ENCODE data around the gene GNB1L.

GNB1L gene

DNA sequence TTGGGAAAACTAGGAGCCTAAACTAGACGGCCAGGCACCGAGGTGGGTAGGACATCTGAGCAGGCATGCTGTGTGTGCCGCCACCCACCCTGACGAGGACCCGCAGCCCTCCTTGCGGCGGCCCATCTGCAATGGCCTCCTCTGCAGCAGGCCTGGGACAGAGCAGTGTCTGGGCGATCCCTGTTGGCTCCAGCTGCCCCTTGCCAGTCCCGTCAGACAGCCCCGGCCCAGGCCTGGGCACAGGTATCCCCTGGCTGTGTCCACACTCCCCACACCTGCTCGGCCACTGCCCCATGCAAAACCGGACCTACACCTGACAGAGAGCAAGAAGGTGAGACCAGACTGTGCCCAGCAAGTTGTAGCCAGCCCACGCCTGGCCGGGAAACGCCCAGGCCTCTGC, 38.7 kb upstream of the GNB1L start:
- H2BK5ac ChIP-seq (ENCODE audit: low read depth, low read length, poor library complexity), result peak overlapping the region; percentile 71
- H3K79me1 ChIP-seq (ENCODE audit: low read length), result peaks cover 46% of the 10 kb centered on the region
- no CpG with 5 or more reads among the region's 15 CpGs for WGBS (ENCODE audit: extremely low coverage, insufficient coverage, insufficient read length)
- H3K27me3 ChIP-seq (ENCODE audit: insufficient read depth, low read length), result no peaks in the 10 kb centered on the region
- H3K9me3 ChIP-seq (ENCODE audit: insufficient read depth, low read depth, low read length), result no peaks in the 10 kb centered on the region
- H2AFZ ChIP-seq (ENCODE audit: insufficient read depth, low read length, poor library complexity), result peak overlapping the region; percentile 38
- H3K4ac ChIP-seq (ENCODE audit: low read depth, low read length), result peak overlapping the region; percentile 16
- peaks cover 17% of the 10 kb centered on the region for H3K79me2 ChIP-seq (ENCODE audit: control insufficient read depth, insufficient read depth, low read length, poor library complexity)
- peak overlapping the region; percentile 63 for H2AK5ac ChIP-seq (ENCODE audit: low read length)
- no peaks in the 10 kb centered on the region for H3K36me3 ChIP-seq (ENCODE audit: control insufficient read depth in 1 of 2, insufficient read depth in 2 of 2, low read length in 2 of 2)
- H3K27ac ChIP-seq (ENCODE audit: low read depth, low read length), result no peak overlapping the region
- H4K12ac ChIP-seq (ENCODE audit: low read depth, low read length), result no peak overlapping the region
- H3K9ac ChIP-seq (ENCODE audit: low read length), result no peak overlapping the region
- peak overlapping the region; percentile 61 for H4K8ac ChIP-seq (ENCODE audit: low read depth, low read length)
- peak overlapping the region; percentile 72 for H3K14ac ChIP-seq (ENCODE audit: low read length)
- peak overlapping the region; percentile 95 for H2BK12ac ChIP-seq (ENCODE audit: low read length)
- DNase-seq, result no peak
- H4K91ac ChIP-seq (ENCODE audit: low read depth, low read length), result peak overlapping the region; percentile 90
- H3K4me2 ChIP-seq (ENCODE audit: low read length), result no peak overlapping the region
- H3K18ac ChIP-seq (ENCODE audit: low read length), result peak overlapping the region; percentile 81
- peaks cover 28 to 37% of the 10 kb centered on the region in 2 experiments for H3K4me1 ChIP-seq (ENCODE audit: control insufficient read depth in 1 of 2, insufficient read depth in 2 of 2, low read length in 2 of 2)
- H3K4me3 ChIP-seq (ENCODE audit: low read depth, low read length), result no peak overlapping the region
- H2BK120ac ChIP-seq (ENCODE audit: insufficient read depth, low read length, poor library complexity), result peak overlapping the region; percentile 93
- no peak overlapping the region for H3K23ac ChIP-seq (ENCODE audit: low read length)

DNA sequence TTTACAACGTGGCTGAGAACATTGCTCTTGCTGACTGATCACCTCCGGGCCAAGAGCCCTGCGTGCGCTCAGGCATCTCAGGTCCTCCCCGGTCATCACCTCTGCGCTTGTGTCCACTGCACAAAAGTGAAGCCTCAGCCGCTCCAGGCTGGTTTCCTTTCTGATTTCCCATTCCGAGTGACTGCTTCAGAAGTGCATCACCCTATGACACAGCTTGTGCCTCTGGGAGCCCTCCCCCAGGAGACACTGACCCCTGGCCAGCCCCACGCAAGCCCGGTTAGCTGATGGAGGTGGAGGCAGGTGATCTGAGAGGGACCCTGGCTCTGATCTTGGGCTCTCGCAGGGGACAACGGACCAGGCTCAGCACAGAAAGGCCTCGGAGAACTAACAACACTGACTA, 38.3 kb upstream of the GNB1L start:
- no peak overlapping the region for H3K4me3 ChIP-seq (ENCODE audit: low read depth, low read length)
- no peak overlapping the region for H3K4me2 ChIP-seq (ENCODE audit: low read length)
- peak overlapping the region; percentile 61 for H4K8ac ChIP-seq (ENCODE audit: low read depth, low read length)
- peak overlapping the region; percentile 95 for H2BK12ac ChIP-seq (ENCODE audit: low read length)
- peaks cover 17% of the 10 kb centered on the region for H3K79me2 ChIP-seq (ENCODE audit: control insufficient read depth, insufficient read depth, low read length, poor library complexity)
- peak; percentile 40 to 48 for DNase-seq
- H3K79me1 ChIP-seq (ENCODE audit: low read length), result peaks cover 48% of the 10 kb centered on the region
- WGBS (ENCODE audit: extremely low coverage, insufficient coverage, insufficient read length), result no CpG with 5 or more reads among the region's 13 CpGs
- H4K91ac ChIP-seq (ENCODE audit: low read depth, low read length), result peak overlapping the region; percentile 90
- H3K14ac ChIP-seq (ENCODE audit: low read length), result peak overlapping the region; percentile 72
- peaks cover 28 to 37% of the 10 kb centered on the region in 2 experiments for H3K4me1 ChIP-seq (ENCODE audit: control insufficient read depth in 1 of 2, insufficient read depth in 2 of 2, low read length in 2 of 2)
- peak overlapping the region; percentile 71 for H2BK5ac ChIP-seq (ENCODE audit: low read depth, low read length, poor library complexity)
- H3K27me3 ChIP-seq (ENCODE audit: insufficient read depth, low read length), result no peaks in the 10 kb centered on the region
- H3K36me3 ChIP-seq (ENCODE audit: control insufficient read depth in 1 of 2, insufficient read depth in 2 of 2, low read length in 2 of 2), result no peaks in the 10 kb centered on the region
- peak overlapping the region; percentile 93 for H2BK120ac ChIP-seq (ENCODE audit: insufficient read depth, low read length, poor library complexity)
- no peak overlapping the region for H3K23ac ChIP-seq (ENCODE audit: low read length)
- H2AK5ac ChIP-seq (ENCODE audit: low read length), result peak overlapping the region; percentile 63
- no peak overlapping the region for H3K9ac ChIP-seq (ENCODE audit: low read length)
- no peaks in the 10 kb centered on the region for H3K9me3 ChIP-seq (ENCODE audit: insufficient read depth, low read depth, low read length)
- H3K4ac ChIP-seq (ENCODE audit: low read depth, low read length), result peak overlapping the region; percentile 16
- peak overlapping the region; percentile 81 for H3K18ac ChIP-seq (ENCODE audit: low read length)
- peak overlapping the region; percentile 38 for H2AFZ ChIP-seq (ENCODE audit: insufficient read depth, low read length, poor library complexity)
- H3K27ac ChIP-seq (ENCODE audit: low read depth, low read length), result peak overlapping the region; percentile 85
- no peak overlapping the region for H4K12ac ChIP-seq (ENCODE audit: low read depth, low read length)

DNA sequence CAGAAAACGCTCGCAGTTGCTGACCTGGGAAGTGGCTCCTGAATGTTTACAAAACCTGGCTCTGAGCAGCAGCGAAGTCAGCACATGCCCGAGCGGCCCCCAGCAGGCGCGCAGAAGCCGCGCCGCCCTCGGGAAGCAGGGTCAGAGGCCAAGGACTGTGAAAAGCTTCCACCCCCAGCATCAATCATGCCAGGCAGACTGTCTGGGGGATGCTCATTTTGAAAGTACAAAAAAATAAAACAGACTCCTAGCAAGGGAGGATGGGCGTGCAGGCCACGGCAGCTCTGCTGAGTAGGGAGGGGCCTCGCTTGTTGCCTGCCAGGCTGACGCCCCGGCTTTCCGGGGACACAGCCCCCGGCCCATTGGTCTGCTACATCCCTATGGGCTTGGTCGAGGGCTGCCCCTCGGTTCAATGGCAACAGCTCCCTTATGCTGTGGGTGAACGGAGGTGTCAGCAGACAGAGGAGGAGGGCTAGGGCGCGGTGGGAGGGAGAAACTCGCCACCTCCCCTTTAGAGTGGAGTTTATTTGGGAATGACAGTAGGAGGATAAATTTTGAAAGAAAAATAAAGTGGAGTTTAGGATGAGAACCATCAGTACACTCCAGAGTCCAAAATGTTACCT, 37.7 kb upstream of the GNB1L start:
- no peak overlapping the region for H4K12ac ChIP-seq (ENCODE audit: low read depth, low read length)
- H3K23ac ChIP-seq (ENCODE audit: low read length), result no peak overlapping the region
- H3K27me3 ChIP-seq (ENCODE audit: insufficient read depth, low read length), result no peaks in the 10 kb centered on the region
- no peak for DNase-seq
- peak overlapping the region; percentile 97 for H3K27ac ChIP-seq (ENCODE audit: low read depth, low read length)
- H3K4me2 ChIP-seq (ENCODE audit: low read length), result peak overlapping the region; percentile 52
- peak overlapping the region; percentile 95 for H2BK12ac ChIP-seq (ENCODE audit: low read length)
- H3K9me3 ChIP-seq (ENCODE audit: insufficient read depth, low read depth, low read length), result no peaks in the 10 kb centered on the region
- peaks cover 46% of the 10 kb centered on the region for H3K79me1 ChIP-seq (ENCODE audit: low read length)
- peak overlapping the region; percentile 87 for H2AK5ac ChIP-seq (ENCODE audit: low read length)
- peaks cover 17% of the 10 kb centered on the region for H3K79me2 ChIP-seq (ENCODE audit: control insufficient read depth, insufficient read depth, low read length, poor library complexity)
- peak overlapping the region; percentile 98 for H4K91ac ChIP-seq (ENCODE audit: low read depth, low read length)
- peaks cover 28 to 42% of the 10 kb centered on the region in 2 experiments for H3K4me1 ChIP-seq (ENCODE audit: control insufficient read depth in 1 of 2, insufficient read depth in 2 of 2, low read length in 2 of 2)
- H2BK120ac ChIP-seq (ENCODE audit: insufficient read depth, low read length, poor library complexity), result peak overlapping the region; percentile 95
- no peak overlapping the region for H3K9ac ChIP-seq (ENCODE audit: low read length)
- H3K36me3 ChIP-seq (ENCODE audit: control insufficient read depth in 1 of 2, insufficient read depth in 2 of 2, low read length in 2 of 2), result no peaks in the 10 kb centered on the region
- H2BK5ac ChIP-seq (ENCODE audit: low read depth, low read length, poor library complexity), result peak overlapping the region; percentile 94
- peak overlapping the region; percentile 75 for H3K4ac ChIP-seq (ENCODE audit: low read depth, low read length)
- H2AFZ ChIP-seq (ENCODE audit: insufficient read depth, low read length, poor library complexity), result no peak overlapping the region
- peak overlapping the region; percentile 80 for H3K14ac ChIP-seq (ENCODE audit: low read length)
- H3K18ac ChIP-seq (ENCODE audit: low read length), result peak overlapping the region; percentile 89
- peak overlapping the region; percentile 87 for H4K8ac ChIP-seq (ENCODE audit: low read depth, low read length)
- WGBS (ENCODE audit: extremely low coverage, insufficient coverage, insufficient read length), result no CpG with 5 or more reads among the region's 24 CpGs
- no peak overlapping the region for H3K4me3 ChIP-seq (ENCODE audit: low read depth, low read length)

DNA sequence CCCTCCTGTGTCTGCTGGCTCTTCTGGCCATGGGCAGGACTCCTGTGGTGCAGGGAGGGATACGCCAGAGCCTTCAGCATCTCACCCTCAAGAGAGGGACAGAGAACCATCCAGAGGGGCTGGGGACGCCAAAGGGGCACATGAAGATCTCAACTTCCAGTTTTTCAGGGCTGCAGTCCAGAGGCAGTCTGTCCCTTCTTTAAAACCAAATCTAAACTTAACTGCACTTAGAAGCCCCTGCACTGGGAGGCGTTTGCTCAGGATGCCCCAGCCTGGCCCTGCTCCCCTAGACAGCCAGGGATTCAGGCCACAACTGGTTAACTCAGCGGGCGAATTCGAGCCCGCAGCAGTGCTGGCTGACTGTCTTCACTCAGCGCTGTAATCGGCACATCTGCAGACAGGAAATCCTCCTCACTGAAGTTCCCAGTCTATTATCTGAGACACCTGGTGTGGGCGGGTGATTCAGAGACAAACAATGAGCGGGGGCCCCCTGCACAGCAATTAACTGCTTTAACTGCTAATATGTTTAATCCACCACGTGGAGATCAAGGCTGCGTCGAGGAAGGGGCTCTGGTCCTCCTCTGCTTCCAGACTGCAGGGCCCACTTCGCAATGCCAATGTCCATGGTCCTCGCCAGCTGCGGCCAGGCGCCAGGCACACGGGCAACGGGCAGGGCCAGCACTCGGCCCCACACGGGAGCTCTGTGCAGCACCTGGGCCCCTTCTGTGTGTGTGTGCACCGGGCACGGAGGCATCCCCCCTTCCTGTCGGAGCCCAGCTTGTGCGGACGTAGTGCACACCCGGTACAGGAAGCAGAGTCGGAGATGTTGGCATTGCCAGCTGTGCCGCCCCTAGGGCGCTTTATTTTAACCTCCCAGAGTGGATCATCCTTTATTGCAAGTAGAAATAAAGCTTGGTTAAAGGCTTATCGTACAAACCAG, 36.9 kb upstream of the GNB1L start:
- H3K4me2 ChIP-seq (ENCODE audit: low read length), result peak overlapping the region; percentile 52
- H3K14ac ChIP-seq (ENCODE audit: low read length), result peak overlapping the region; percentile 93
- H2BK120ac ChIP-seq (ENCODE audit: insufficient read depth, low read length, poor library complexity), result peak overlapping the region; percentile 95
- peak overlapping the region; percentile 19 for H3K23ac ChIP-seq (ENCODE audit: low read length)
- H4K91ac ChIP-seq (ENCODE audit: low read depth, low read length), result peak overlapping the region; percentile 98
- H3K4me1 ChIP-seq (ENCODE audit: control insufficient read depth in 1 of 2, insufficient read depth in 2 of 2, low read length in 2 of 2), result peaks cover 28 to 42% of the 10 kb centered on the region in 2 experiments
- peak overlapping the region; percentile 96 for H2AK5ac ChIP-seq (ENCODE audit: low read length)
- H3K36me3 ChIP-seq (ENCODE audit: control insufficient read depth in 1 of 2, insufficient read depth in 2 of 2, low read length in 2 of 2), result no peaks in the 10 kb centered on the region
- peaks cover 49% of the 10 kb centered on the region for H3K79me1 ChIP-seq (ENCODE audit: low read length)
- no CpG with 5 or more reads among the region's 32 CpGs for WGBS (ENCODE audit: extremely low coverage, insufficient coverage, insufficient read length)
- H4K8ac ChIP-seq (ENCODE audit: low read depth, low read length), result peak overlapping the region; percentile 85
- H2BK5ac ChIP-seq (ENCODE audit: low read depth, low read length, poor library complexity), result peak overlapping the region; percentile 94
- no peaks in the 10 kb centered on the region for H3K27me3 ChIP-seq (ENCODE audit: insufficient read depth, low read length)
- H3K9ac ChIP-seq (ENCODE audit: low read length), result peak overlapping the region; percentile 44
- H3K4ac ChIP-seq (ENCODE audit: low read depth, low read length), result peak overlapping the region; percentile 51
- peak overlapping the region; percentile 94 for H2BK12ac ChIP-seq (ENCODE audit: low read length)
- H4K12ac ChIP-seq (ENCODE audit: low read depth, low read length), result no peak overlapping the region
- H3K9me3 ChIP-seq (ENCODE audit: insufficient read depth, low read depth, low read length), result no peaks in the 10 kb centered on the region
- peak overlapping the region; percentile 97 for H3K27ac ChIP-seq (ENCODE audit: low read depth, low read length)
- peak overlapping the region; percentile 33 for H2AFZ ChIP-seq (ENCODE audit: insufficient read depth, low read length, poor library complexity)
- no peak overlapping the region for H3K4me3 ChIP-seq (ENCODE audit: low read depth, low read length)
- peak; percentile 92 to 95 for DNase-seq
- H3K79me2 ChIP-seq (ENCODE audit: control insufficient read depth, insufficient read depth, low read length, poor library complexity), result peaks cover 17% of the 10 kb centered on the region
- peak overlapping the region; percentile 85 for H3K18ac ChIP-seq (ENCODE audit: low read length)

All from trophoblast cell (in vitro differentiated cells and primary cell).